ENCODE data around the gene PSPH.
"Not testable (repeated sequence)": the region's sequence is repeated elsewhere in the genome, so short reads cannot be mapped to it uniquely, and the experiment has no call there.

PSPH gene

DNA sequence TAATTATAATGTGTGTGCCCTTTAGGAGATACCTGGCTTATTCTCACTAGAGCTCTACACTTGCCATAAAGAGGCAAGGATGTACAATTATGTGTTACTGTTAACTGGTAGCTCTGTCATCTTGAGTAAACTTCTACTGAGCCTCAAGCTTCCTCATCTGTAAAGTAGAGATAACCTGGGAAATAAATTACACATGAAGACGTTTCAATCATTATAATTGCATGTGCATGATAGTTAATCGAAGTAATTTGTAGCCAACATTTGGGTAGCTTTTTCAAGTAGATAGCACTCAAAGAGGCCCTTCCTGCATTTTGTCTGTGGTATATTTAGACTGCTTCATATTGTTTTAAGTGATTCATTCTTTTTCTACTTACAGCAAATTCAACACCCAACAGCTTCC is 2.7 kb upstream of the PSPH start:
- WGBS, 2 donors (ENCODE audit: extremely low coverage in 2 of 2, insufficient read length in 2 of 2, insufficient replicate concordance in 1 of 2): no CpG with 5 or more reads among the region's 2 CpGs
- Histone ChIP-seq H2AK5ac (ENCODE audit: low read depth, low read length) (no peak overlapping the region), H3K4me1 (ENCODE audit: control insufficient read depth in 2 of 2, insufficient read depth in 1 of 2, low read depth in 1 of 2, low read length in 2 of 2) (peaks cover 7 to 9% of the 10 kb centered on the region in 2 donors), H3K36me3 (replicated peaks in 1 of 2; ENCODE audit: control insufficient read depth in 2 of 2, insufficient read depth in 2 of 2, low read length in 2 of 2) (peaks cover 24 to 67% of the 10 kb centered on the region in 2 donors), H3K18ac (ENCODE audit: low read length) (no peak overlapping the region), H3K4me2 (ENCODE audit: insufficient read depth, low read length, poor library complexity, severe bottlenecking) (no peak overlapping the region), H3K79me1 (ENCODE audit: low read depth, low read length) (peaks cover 5% of the 10 kb centered on the region), H3K27me3 (ENCODE audit: control insufficient read depth in 3 of 3, insufficient read depth in 3 of 3, low read depth in 1 of 3, low read length in 3 of 3) (no peaks in the 10 kb centered on the region), H2BK120ac (ENCODE audit: low read depth, low read length) (no peak overlapping the region), H2BK5ac (ENCODE audit: low read length) (no peak overlapping the region), H4K91ac (ENCODE audit: low read depth, low read length, poor library complexity) (no peak overlapping the region), H4K8ac (ENCODE audit: low read depth, low read length) (no peak overlapping the region), H3K9ac (ENCODE audit: low read depth, low read length, poor library complexity) (no peak overlapping the region), H3K23ac (ENCODE audit: low read depth, low read length, poor library complexity) (no peak overlapping the region), H2AFZ (ENCODE audit: low read length) (no peak overlapping the region), H2BK15ac (ENCODE audit: low read length) (no peak overlapping the region), H3K4ac (ENCODE audit: low read length) (no peak overlapping the region), H3K27ac (replicated peaks; ENCODE audit: low read length) (no peak overlapping the region), H3K4me3 (ENCODE audit: low read length in 2 of 2) (no peak overlapping the region), H2BK12ac (ENCODE audit: low read length) (no peak overlapping the region), H3K14ac (ENCODE audit: low read length) (no peak overlapping the region), H3K9me3 (replicated peaks in 1 of 2; ENCODE audit: control insufficient read depth in 2 of 2, insufficient read depth in 1 of 2, low read depth in 1 of 2, low read length in 2 of 2) (no peaks in the 10 kb centered on the region)
- no peak for DNase-seq (ENCODE audit: low spot score)

DNA sequence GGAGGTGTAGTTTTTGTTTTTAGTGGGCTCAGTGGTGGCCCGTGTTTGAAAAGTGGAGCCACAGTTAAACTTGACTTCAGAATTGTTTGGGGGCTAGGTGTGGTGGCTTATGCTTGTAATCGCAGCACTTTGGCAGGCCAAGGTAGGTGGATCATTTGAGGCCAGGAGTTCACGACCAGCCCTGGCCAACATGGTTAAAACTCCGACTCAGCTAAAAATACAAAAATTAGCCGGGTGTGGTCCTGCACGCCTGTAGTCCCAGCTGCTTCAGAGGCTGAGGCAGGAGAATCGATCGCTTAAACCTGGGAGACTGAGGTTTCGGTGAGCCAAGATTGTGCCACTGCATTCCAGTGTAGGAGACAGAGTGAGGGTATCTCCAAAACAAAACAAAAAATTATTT is 2.1 kb upstream of the PSPH start:
- peaks cover 7 to 9% of the 10 kb centered on the region in 2 donors for H3K4me1 ChIP-seq (ENCODE audit: control insufficient read depth in 2 of 2, insufficient read depth in 1 of 2, low read depth in 1 of 2, low read length in 2 of 2)
- no peak overlapping the region for H2AFZ ChIP-seq (ENCODE audit: low read length)
- no peak overlapping the region for H2AK5ac ChIP-seq (ENCODE audit: low read depth, low read length)
- H3K23ac ChIP-seq (ENCODE audit: low read depth, low read length, poor library complexity): peak overlapping the region; percentile 31
- H3K4me2 ChIP-seq (ENCODE audit: insufficient read depth, low read length, poor library complexity, severe bottlenecking): no peak overlapping the region
- H3K27ac ChIP-seq (replicated peaks; ENCODE audit: low read length): no peak overlapping the region
- no peak overlapping the region for H3K4me3 ChIP-seq (ENCODE audit: low read length in 2 of 2)
- H2BK5ac ChIP-seq (ENCODE audit: low read length): no peak overlapping the region
- H3K27me3 ChIP-seq (ENCODE audit: control insufficient read depth in 3 of 3, insufficient read depth in 3 of 3, low read depth in 1 of 3, low read length in 3 of 3): no peaks in the 10 kb centered on the region
- H3K14ac ChIP-seq (ENCODE audit: low read length): no peak overlapping the region
- H3K36me3 ChIP-seq (replicated peaks in 1 of 2; ENCODE audit: control insufficient read depth in 2 of 2, insufficient read depth in 2 of 2, low read length in 2 of 2): peaks cover 23 to 61% of the 10 kb centered on the region in 2 donors
- H2BK120ac ChIP-seq (ENCODE audit: low read depth, low read length): no peak overlapping the region
- H3K9ac ChIP-seq (ENCODE audit: low read depth, low read length, poor library complexity): no peak overlapping the region
- no peak overlapping the region for H2BK12ac ChIP-seq (ENCODE audit: low read length)
- no peak overlapping the region for H2BK15ac ChIP-seq (ENCODE audit: low read length)
- no peak overlapping the region for H4K91ac ChIP-seq (ENCODE audit: low read depth, low read length, poor library complexity)
- no peak overlapping the region for H3K18ac ChIP-seq (ENCODE audit: low read length)
- H3K9me3 ChIP-seq (replicated peaks in 1 of 2; ENCODE audit: control insufficient read depth in 2 of 2, insufficient read depth in 1 of 2, low read depth in 1 of 2, low read length in 2 of 2): no peaks in the 10 kb centered on the region
- no CpG with 5 or more reads among the region's 9 CpGs for WGBS, 2 donors (ENCODE audit: extremely low coverage in 2 of 2, insufficient read length in 2 of 2, insufficient replicate concordance in 1 of 2)
- DNase-seq (ENCODE audit: low spot score): no peak
- peaks cover 5% of the 10 kb centered on the region for H3K79me1 ChIP-seq (ENCODE audit: low read depth, low read length)
- H4K8ac ChIP-seq (ENCODE audit: low read depth, low read length): no peak overlapping the region
- H3K4ac ChIP-seq (ENCODE audit: low read length): no peak overlapping the region

DNA sequence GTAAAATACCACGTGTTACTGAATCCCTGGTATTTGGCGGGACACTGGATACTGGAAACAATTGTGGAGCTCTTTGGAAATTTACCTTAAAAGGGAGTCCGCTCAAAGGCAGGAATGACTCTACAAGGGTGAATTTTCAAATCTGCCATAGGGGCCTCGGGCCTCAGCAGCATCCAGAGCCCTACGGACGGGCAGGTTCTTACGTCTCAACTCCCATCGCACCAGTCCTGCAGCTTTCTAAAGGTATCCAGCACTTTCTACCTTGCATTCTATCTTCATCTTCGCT is 248 bp downstream of the PSPH start:
- Histone ChIP-seq H3K9me3 (replicated peaks in 1 of 2; ENCODE audit: control insufficient read depth in 2 of 2, insufficient read depth in 1 of 2, low read depth in 1 of 2, low read length in 2 of 2) (no peaks in the 10 kb centered on the region), H2AK5ac (ENCODE audit: low read depth, low read length) (no peak overlapping the region), H3K4ac (ENCODE audit: low read length) (no peak overlapping the region), H2BK5ac (ENCODE audit: low read length) (peak overlapping the region; percentile 95), H3K79me1 (ENCODE audit: low read depth, low read length) (peaks cover 5% of the 10 kb centered on the region), H3K36me3 (replicated peaks in 1 of 2; ENCODE audit: control insufficient read depth in 2 of 2, insufficient read depth in 2 of 2, low read length in 2 of 2) (peaks cover 12 to 37% of the 10 kb centered on the region in 2 donors), H2BK120ac (ENCODE audit: low read depth, low read length) (no peak overlapping the region), H2BK12ac (ENCODE audit: low read length) (no peak overlapping the region), H3K4me2 (ENCODE audit: insufficient read depth, low read length, poor library complexity, severe bottlenecking) (peak overlapping the region; percentile 42), H3K4me3 (ENCODE audit: low read length in 2 of 2) (peak overlapping the region; percentile 79 to 93), H4K91ac (ENCODE audit: low read depth, low read length, poor library complexity) (no peak overlapping the region), H4K8ac (ENCODE audit: low read depth, low read length) (no peak overlapping the region), H2BK15ac (ENCODE audit: low read length) (no peak overlapping the region), H3K27ac (replicated peaks; ENCODE audit: low read length) (peak overlapping the region; percentile 87), H3K27me3 (ENCODE audit: control insufficient read depth in 3 of 3, insufficient read depth in 3 of 3, low read depth in 1 of 3, low read length in 3 of 3) (no peaks in the 10 kb centered on the region), H3K23ac (ENCODE audit: low read depth, low read length, poor library complexity) (peak overlapping the region; percentile 100), H2AFZ (ENCODE audit: low read length) (peak overlapping the region; percentile 79), H3K9ac (ENCODE audit: low read depth, low read length, poor library complexity) (peak overlapping the region; percentile 89), H3K18ac (ENCODE audit: low read length) (peak overlapping the region; percentile 90), H3K14ac (ENCODE audit: low read length) (no peak overlapping the region), H3K4me1 (ENCODE audit: control insufficient read depth in 2 of 2, insufficient read depth in 1 of 2, low read depth in 1 of 2, low read length in 2 of 2) (peaks cover 7 to 9% of the 10 kb centered on the region in 2 donors)
- DNase-seq (ENCODE audit: low spot score): no peak
- WGBS, 2 donors (ENCODE audit: extremely low coverage in 2 of 2, insufficient read length in 2 of 2, insufficient replicate concordance in 1 of 2): no CpG with 5 or more reads among the region's 9 CpGs

DNA sequence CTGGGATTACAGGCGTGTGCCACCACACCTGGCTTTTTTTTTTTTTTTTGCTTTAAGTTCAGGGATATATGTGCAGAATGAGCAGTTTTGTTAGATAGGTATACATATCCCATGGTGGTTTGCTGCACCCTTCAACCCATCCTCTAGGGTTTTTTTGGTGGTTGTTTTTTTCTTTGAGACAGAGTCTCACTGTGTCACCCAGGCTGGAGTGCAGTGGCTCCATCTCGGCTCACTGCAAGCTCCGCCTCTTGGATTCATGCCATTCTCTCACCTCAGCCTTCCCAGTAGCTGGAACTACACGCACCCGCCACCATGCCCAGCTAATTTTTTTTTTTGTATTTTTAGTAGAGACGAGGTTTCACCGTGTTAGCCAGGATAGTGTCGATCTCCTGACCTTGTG is 2.5 kb downstream of the PSPH start:
- H2AFZ ChIP-seq (ENCODE audit: low read length); H3K23ac ChIP-seq (ENCODE audit: low read depth, low read length, poor library complexity); H3K9me3 ChIP-seq (replicated peaks in 1 of 2; ENCODE audit: control insufficient read depth in 2 of 2, insufficient read depth in 1 of 2, low read depth in 1 of 2, low read length in 2 of 2); H2BK120ac ChIP-seq (ENCODE audit: low read depth, low read length); H3K14ac ChIP-seq (ENCODE audit: low read length); H3K4me2 ChIP-seq (ENCODE audit: insufficient read depth, low read length, poor library complexity, severe bottlenecking); H2BK5ac ChIP-seq (ENCODE audit: low read length); H3K4me1 ChIP-seq (ENCODE audit: control insufficient read depth in 2 of 2, insufficient read depth in 1 of 2, low read depth in 1 of 2, low read length in 2 of 2); H2AK5ac ChIP-seq (ENCODE audit: low read depth, low read length); H3K4ac ChIP-seq (ENCODE audit: low read length); DNase-seq (ENCODE audit: low spot score); H3K9ac ChIP-seq (ENCODE audit: low read depth, low read length, poor library complexity); H3K27ac ChIP-seq (replicated peaks; ENCODE audit: low read length); H3K27me3 ChIP-seq (ENCODE audit: control insufficient read depth in 3 of 3, insufficient read depth in 3 of 3, low read depth in 1 of 3, low read length in 3 of 3); H4K8ac ChIP-seq (ENCODE audit: low read depth, low read length); H2BK12ac ChIP-seq (ENCODE audit: low read length); H3K4me3 ChIP-seq (ENCODE audit: low read length in 2 of 2); H3K18ac ChIP-seq (ENCODE audit: low read length); H4K91ac ChIP-seq (ENCODE audit: low read depth, low read length, poor library complexity); H3K79me1 ChIP-seq (ENCODE audit: low read depth, low read length); H2BK15ac ChIP-seq (ENCODE audit: low read length): not testable (repeated sequence)
- no CpG with 5 or more reads among the region's 8 CpGs for WGBS, 2 donors (ENCODE audit: extremely low coverage in 2 of 2, insufficient read length in 2 of 2, insufficient replicate concordance in 1 of 2)
- H3K36me3 ChIP-seq (replicated peaks in 1 of 2; ENCODE audit: control insufficient read depth in 2 of 2, insufficient read depth in 2 of 2, low read length in 2 of 2): peaks cover 7 to 19% of the 10 kb centered on the region in 2 donors
